HepG2 (cell line): Measurements from ENCODE around the gene RAB34. TPM values are rescaled to one million over a fixed set of nuclear protein-coding genes. Genes with fewer than 3 reads are reported as not detected.

Experiments used
- AGO1 ChIP-seq: fragments of 200-400 bp; formaldehyde crosslinking; IDR thresholded peaks from 2 replicates; pipeline ENCODE4 v1.6.1; 2017; ENCODE audit warnings: mild to moderate bottlenecking, low read depth, low read length, moderate library complexity; ENCODE audit not compliant: poor library complexity, severe bottlenecking
- ATF7-NPFF ChIP-seq: sonication (generic); formaldehyde crosslinking; IDR thresholded peaks from 2 replicates; pipeline ENCODE4 v1.8.1; 2023; ENCODE audit warnings: mild to moderate bottlenecking, low read depth, missing genetic modification reagents, moderate library complexity
- ETV6 ChIP-seq: sonication (generic); formaldehyde crosslinking; conservative IDR thresholded peaks from 2 replicates; pipeline ENCODE4 v1.4.0; 2020; ENCODE audit warnings: missing genetic modification reagents
- HNF4A ChIP-seq: sonication (generic); formaldehyde crosslinking; IDR thresholded peaks from 2 replicates; pipeline ENCODE4 v1.4.0; 2020; ENCODE audit warnings: missing genetic modification reagents
- HOXA5 ChIP-seq: sonication (generic); formaldehyde crosslinking; IDR thresholded peaks from 2 replicates; pipeline ENCODE4 v1.4.0; 2020; ENCODE audit warnings: missing genetic modification reagents
- JARID2 ChIP-seq: sonication (generic); formaldehyde crosslinking; IDR thresholded peaks from 2 replicates; pipeline ENCODE4 v1.8.1; 2023; ENCODE audit warnings: missing genetic modification reagents, inconsistent platforms; ENCODE audit not compliant: insufficient replicate concordance
- NFYB ChIP-seq: sonication (generic); formaldehyde crosslinking; IDR thresholded peaks from 2 replicates; pipeline ENCODE4 v1.4.0; 2020; ENCODE audit warnings: missing genetic modification reagents
- NR1H2 ChIP-seq: sonication (generic); formaldehyde crosslinking; IDR thresholded peaks from 2 replicates; pipeline ENCODE4 v1.8.1; 2022; ENCODE audit warnings: low read depth, missing genetic modification reagents, borderline replicate concordance
- PHF21A ChIP-seq: sonication (generic); formaldehyde crosslinking; IDR thresholded peaks from 2 replicates; pipeline ENCODE4 v1.5.0; 2020; ENCODE audit warnings: mild to moderate bottlenecking, missing genetic modification reagents
- RXRA ChIP-seq: sonication (generic); formaldehyde crosslinking; IDR thresholded peaks from 2 replicates; pipeline ENCODE4 v1.5.1; 2020; ENCODE audit warnings: missing genetic modification reagents
- STAT5B ChIP-seq: sonication (generic); formaldehyde crosslinking; IDR thresholded peaks from 2 replicates; pipeline ENCODE4 v1.4.0; 2020; ENCODE audit warnings: missing genetic modification reagents
- U2AF2 ChIP-seq: fragments of 200-400 bp; formaldehyde crosslinking; IDR thresholded peaks from 2 replicates; pipeline ENCODE4 v1.6.1; 2017; ENCODE audit warnings: low read depth, mild to moderate bottlenecking, low read length
- ZBTB1 ChIP-seq: sonication (generic); formaldehyde crosslinking; IDR thresholded peaks from 2 replicates; pipeline ENCODE4 v1.4.0; 2020; ENCODE audit warnings: missing genetic modification reagents, borderline replicate concordance
- ZFY ChIP-seq: sonication (generic); formaldehyde crosslinking; IDR thresholded peaks from 2 replicates; pipeline ENCODE4 v1.4.0; 2020; ENCODE audit warnings: missing genetic modification reagents
- ZNF121 ChIP-seq: sonication (generic); formaldehyde crosslinking; IDR thresholded peaks from 2 replicates; pipeline ENCODE4 v1.5.0; 2020; ENCODE audit warnings: mild to moderate bottlenecking, missing genetic modification reagents
- ZNF850 ChIP-seq: sonication (generic); formaldehyde crosslinking; conservative IDR thresholded peaks from 2 replicates; pipeline ENCODE4 v1.9.0; 2021; ENCODE audit warnings: mild to moderate bottlenecking, missing genetic modification reagents
- ZZZ3 ChIP-seq: sonication (generic); formaldehyde crosslinking; IDR thresholded peaks from 2 replicates; pipeline ENCODE4 v1.4.0; 2020; ENCODE audit warnings: missing genetic modification reagents, mild to moderate bottlenecking, borderline replicate concordance
- polyA plus RNA-seq, 8 experiments: library from polyadenylated mRNA; depleted of rRNA in 3 of 8; stranded (reverse) in 7 of 8; unstranded in 1 of 8; fragments of >200 nt; fragmentation: Illumina TruSeq in 4 of 8; extraction: Trizol in 4 of 8; gene quantifications; 2 replicates each; pipeline versions ENCODE4 v1.2.1 to v1.2.3, GENCODE V29; 2011 to 2016; ENCODE audit warnings: low read depth in 4 of 8, missing spikeins in 1 of 8, mixed read lengths in 1 of 8; ENCODE audit not compliant: insufficient read depth in 1 of 8
- total RNA-seq, 5 experiments: library from RNA; depleted of rRNA; stranded (reverse); fragments of >200 nt; fragmentation: Illumina TruSeq; extraction: Trizol; gene quantifications; 2 replicates each; pipeline ENCODE4 v1.2.3, GENCODE V29; 2016; ENCODE audit warnings: low read depth in 1 of 5
- TF ChIP-seq, protein P1 (sequence below): sonication (generic); formaldehyde crosslinking; IDR thresholded peaks from 2 replicates; pipeline ENCODE4 v1.5.1; 2020; ENCODE audit warnings: mild to moderate bottlenecking, missing genetic modification reagents, moderate library complexity
- TF ChIP-seq, protein P2 (sequence below): sonication (generic); formaldehyde crosslinking; IDR thresholded peaks from 2 replicates; pipeline ENCODE4 v1.5.0; 2020; ENCODE audit warnings: missing genetic modification reagents
- TF ChIP-seq, protein P3 (sequence below): sonication (generic); formaldehyde crosslinking; IDR thresholded peaks from 2 replicates; pipeline ENCODE4 v1.4.0; 2020; ENCODE audit warnings: missing genetic modification reagents
- TF ChIP-seq, protein P4 (sequence below): sonication (generic); formaldehyde crosslinking; conservative IDR thresholded peaks from 2 replicates; pipeline ENCODE4 v1.4.0; 2020; ENCODE audit warnings: mild to moderate bottlenecking, missing genetic modification reagents, moderate library complexity

Gene RAB34
- total and polyA plus RNA-seq, 2 of the 13 experiments (the other 11 are each of a cell fraction or from before 2014, with no cell fraction given): 0.49 TPM; not detected in 1

DNA sequence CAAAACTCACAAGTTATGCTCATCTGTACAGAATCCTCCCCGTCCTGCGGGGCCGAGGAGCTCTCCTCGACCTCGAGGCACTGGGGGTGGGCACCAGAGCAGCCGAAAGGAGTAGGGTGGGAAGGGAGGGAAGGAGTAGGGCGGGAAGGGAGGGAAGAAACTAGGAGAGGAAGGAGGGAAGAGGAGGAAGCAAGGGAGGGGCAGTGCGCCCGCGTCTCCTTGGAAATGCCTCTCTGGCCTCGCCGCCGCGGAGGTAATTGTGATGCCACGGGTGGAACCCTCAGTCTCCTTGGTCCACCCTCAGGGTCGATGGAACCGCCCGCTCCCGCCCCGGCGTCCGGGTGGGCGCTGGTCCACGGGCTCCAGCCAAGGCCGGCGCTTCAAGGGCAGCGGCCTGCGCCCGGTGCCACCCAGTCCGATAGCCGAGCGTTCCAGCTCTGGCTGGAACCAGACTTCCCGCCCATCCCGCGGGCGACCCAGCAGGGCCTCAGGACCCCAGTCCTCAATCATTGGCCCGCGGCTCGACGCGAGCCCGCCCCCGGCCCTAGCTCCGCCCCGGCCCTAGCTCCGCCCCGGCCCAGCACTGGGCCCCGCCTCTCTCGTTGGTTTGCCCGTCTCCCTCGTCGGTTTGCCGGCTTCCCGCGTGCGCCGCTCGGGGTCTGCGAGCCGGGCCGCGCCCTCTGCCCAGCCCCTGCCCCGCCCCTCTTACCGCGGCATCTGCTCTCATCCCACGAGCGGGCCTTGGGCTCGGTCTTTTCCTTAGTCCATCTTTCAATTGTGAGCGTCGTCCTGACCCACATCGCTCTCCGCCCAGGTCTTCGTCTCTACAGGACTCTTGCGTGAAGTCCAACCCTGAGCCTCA lies 6.6 kb downstream of the RAB34 start (continued):
- TF ChIP-seq, protein P1, sequence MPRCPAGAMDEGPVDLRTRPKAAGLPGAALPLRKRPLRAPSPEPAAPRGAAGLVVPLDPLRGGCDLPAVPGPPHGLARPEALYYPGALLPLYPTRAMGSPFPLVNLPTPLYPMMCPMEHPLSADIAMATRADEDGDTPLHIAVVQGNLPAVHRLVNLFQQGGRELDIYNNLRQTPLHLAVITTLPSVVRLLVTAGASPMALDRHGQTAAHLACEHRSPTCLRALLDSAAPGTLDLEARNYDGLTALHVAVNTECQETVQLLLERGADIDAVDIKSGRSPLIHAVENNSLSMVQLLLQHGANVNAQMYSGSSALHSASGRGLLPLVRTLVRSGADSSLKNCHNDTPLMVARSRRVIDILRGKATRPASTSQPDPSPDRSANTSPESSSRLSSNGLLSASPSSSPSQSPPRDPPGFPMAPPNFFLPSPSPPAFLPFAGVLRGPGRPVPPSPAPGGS (CRISPR knock-in tag): peak; percentile 76; the same call in 1 of the 2 replicates
- TF ChIP-seq ZNF121 (CRISPR knock-in tag): no peak
- no peak; the same call in 1 of the 2 replicates for TF ChIP-seq ETV6 (CRISPR knock-in tag)
- TF ChIP-seq ATF7-NPFF (CRISPR knock-in tag): peak; percentile 14; the same call in 1 of the 2 replicates
- peak; percentile 86 for TF ChIP-seq NFYB
- TF ChIP-seq HNF4A: no peak; the same call in 1 of the 2 replicates
- TF ChIP-seq ZBTB1 (CRISPR knock-in tag): no peak
- no peak for TF ChIP-seq NR1H2
- no peak for TF ChIP-seq AGO1
- TF ChIP-seq, protein P2, sequence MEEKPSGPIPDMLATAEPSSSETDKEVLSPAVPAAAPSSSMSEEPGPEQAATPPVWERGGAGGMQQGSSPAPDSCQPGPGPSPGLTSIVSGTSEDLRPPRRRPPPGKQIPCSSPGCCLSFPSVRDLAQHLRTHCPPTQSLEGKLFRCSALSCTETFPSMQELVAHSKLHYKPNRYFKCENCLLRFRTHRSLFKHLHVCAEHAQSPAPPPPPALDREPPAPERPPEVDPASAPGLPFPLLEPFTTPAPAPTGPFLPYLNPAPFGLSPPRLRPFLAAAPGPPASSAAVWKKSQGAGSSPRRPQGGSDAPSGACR (CRISPR knock-in tag): no peak
- TF ChIP-seq, protein P3, sequence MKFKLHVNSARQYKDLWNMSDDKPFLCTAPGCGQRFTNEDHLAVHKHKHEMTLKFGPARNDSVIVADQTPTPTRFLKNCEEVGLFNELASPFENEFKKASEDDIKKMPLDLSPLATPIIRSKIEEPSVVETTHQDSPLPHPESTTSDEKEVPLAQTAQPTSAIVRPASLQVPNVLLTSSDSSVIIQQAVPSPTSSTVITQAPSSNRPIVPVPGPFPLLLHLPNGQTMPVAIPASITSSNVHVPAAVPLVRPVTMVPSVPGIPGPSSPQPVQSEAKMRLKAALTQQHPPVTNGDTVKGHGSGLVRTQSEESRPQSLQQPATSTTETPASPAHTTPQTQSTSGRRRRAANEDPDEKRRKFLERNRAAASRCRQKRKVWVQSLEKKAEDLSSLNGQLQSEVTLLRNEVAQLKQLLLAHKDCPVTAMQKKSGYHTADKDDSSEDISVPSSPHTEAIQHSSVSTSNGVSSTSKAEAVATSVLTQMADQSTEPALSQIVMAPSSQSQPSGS (CRISPR knock-in tag): peak; percentile 21; the same call in 1 of the 2 replicates
- TF ChIP-seq ZZZ3 (CRISPR knock-in tag): no peak
- TF ChIP-seq STAT5B (CRISPR knock-in tag): no peak
- TF ChIP-seq, protein P4, sequence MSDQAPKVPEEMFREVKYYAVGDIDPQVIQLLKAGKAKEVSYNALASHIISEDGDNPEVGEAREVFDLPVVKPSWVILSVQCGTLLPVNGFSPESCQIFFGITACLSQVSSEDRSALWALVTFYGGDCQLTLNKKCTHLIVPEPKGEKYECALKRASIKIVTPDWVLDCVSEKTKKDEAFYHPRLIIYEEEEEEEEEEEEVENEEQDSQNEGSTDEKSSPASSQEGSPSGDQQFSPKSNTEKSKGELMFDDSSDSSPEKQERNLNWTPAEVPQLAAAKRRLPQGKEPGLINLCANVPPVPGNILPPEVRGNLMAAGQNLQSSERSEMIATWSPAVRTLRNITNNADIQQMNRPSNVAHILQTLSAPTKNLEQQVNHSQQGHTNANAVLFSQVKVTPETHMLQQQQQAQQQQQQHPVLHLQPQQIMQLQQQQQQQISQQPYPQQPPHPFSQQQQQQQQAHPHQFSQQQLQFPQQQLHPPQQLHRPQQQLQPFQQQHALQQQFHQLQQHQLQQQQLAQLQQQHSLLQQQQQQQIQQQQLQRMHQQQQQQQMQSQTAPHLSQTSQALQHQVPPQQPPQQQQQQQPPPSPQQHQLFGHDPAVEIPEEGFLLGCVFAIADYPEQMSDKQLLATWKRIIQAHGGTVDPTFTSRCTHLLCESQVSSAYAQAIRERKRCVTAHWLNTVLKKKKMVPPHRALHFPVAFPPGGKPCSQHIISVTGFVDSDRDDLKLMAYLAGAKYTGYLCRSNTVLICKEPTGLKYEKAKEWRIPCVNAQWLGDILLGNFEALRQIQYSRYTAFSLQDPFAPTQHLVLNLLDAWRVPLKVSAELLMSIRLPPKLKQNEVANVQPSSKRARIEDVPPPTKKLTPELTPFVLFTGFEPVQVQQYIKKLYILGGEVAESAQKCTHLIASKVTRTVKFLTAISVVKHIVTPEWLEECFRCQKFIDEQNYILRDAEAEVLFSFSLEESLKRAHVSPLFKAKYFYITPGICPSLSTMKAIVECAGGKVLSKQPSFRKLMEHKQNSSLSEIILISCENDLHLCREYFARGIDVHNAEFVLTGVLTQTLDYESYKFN (CRISPR knock-in tag): peak; percentile 50
- TF ChIP-seq ZNF850 (CRISPR knock-in tag): no peak
- no peak for TF ChIP-seq JARID2
- TF ChIP-seq ZFY: peak; percentile 93
- TF ChIP-seq HOXA5 (CRISPR knock-in tag): peak; percentile 25; the same call in 1 of the 2 replicates
- peak; percentile 47; the same call in 1 of the 2 replicates for TF ChIP-seq PHF21A
- no peak for TF ChIP-seq U2AF2
- no peak; the same call in 1 of the 2 replicates for TF ChIP-seq RXRA (CRISPR knock-in tag)
